Hematopoietic multipotent progenitor cell treated with erythropoietin and hydrocortisone succinate and interleukin-3 and kit ligand, for 17 days (in vitro differentiated cells): ENCODE data around the gene MAP3K7CL.

Source experiments
- DNase-seq: peaks from one replicate; pipeline ENCODE4 v3.0.0-alpha.2; 2015; ENCODE audit warnings: low spot score

The MAP3K7CL gene

GRCh38 chr21:29130270-29130969, at the start of gene MAP3K7CL:
MAP3K7CL (plus strand) TSS chr21:29130644; CDS start chr21:29133345, 2,701 bp downstream.
- DNase-seq, result no peak

DNA sequence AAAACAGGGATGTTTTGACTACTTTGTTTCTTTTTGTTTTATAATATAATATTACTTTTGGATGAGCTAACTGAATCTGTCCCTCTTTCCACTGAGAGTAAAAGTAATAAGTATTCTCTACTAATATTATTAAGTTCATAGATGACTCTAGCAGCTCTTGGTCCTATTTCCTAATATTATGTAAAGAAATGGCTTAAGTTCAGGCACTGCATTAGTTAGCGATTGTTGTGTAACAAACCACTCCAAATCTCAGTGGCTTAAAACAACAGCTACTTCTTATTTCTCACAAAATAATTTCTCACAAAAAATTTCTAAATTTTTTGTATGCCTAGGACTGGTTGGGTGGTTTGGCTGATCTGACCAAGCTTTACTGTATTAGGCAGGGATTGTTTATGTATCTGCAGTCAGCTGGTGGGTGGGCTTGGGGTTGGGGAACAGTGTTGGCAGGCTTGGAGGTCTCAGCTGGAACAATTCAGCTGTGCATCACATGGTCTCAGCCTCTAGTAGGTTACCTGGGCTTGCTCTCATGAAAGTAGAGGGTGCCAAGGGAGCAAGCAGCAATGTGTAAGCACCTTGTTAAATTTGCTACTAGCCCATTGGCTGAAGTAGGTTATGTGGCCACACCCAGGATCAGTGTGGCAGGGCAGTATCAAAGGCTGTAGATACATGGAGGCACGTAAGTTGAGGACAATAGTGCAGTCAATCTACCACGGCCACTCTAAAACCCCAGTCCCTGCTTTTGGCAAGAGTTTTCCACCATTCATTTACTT, 48.2 kb upstream of the MAP3K7CL start:
- no peak for DNase-seq

- DNase-seq, result no peak
Measured at GRCh38 chr21:29083306-29083705, 47.1 kb upstream of the MAP3K7CL start.

DNA sequence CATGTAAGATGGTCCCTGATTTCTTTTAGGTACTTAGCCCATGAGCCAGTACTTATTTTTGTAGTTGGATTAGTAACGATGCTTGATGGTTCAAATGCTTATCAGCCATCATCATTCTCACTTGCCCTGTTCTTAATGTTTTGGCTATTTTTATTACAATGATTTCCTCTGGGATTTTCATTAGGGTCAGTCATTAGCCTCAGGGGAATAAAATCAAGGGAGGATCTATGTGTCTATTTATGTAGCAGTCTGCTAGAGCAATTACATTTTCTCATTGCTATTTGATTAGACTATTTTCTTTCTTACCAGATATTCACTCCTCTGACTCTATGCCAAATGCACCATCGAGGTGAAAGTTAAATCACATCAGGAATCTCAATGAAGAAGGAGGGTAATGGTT, 46.1 kb upstream of the MAP3K7CL start:
- no peak for DNase-seq

DNA sequence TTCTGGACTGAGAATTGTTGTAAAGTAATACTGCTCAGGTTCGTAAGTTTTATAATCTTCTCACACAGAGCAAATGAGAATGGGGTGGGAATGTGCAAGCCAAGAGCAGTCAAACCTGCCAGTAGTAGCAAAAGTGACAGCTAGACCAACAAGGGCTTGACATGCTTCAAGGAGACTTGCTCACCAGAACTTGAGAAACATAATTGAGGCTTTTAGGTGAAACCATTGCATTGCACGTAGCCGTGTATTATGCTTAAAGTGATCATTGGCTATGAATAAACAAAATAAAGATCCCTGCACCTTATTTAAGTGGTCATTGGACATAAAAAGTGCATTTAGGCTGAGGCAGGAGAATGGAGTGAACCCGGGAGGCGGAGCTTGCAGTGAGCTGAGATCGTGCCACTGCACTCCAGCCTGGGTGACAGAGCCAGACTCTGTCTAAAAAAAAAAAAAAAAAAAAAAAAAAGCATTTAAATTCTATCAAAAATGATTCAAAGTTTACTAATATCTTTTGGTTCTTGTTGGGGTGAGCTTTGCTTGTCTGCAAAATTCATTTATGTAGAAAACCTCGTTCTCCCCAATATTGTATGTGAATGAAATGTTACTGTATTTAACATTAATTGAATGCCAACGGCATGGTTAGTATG, 45.2 kb upstream of the MAP3K7CL start:
- no peak for DNase-seq

DNA sequence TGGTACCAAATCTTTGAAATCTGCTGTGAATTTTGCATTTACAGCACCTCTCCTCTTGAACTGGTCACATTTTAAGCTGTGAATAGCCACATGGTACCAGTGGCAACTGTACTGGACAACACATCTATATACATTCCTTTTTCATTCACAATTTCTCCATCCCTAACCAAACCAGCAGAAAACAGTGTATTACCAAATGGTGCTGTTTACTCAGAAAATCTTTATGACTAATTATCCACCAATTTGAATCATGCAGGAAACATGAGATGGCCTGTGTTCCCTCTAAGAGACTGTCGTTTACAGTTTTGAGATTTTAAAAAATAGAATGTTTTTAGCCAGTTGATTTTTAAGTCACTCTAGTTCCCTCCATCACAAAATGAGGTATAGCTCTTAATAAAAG, 39.4 kb upstream of the MAP3K7CL start:
- no peak for DNase-seq

GRCh38 chr21:29092102-29092959, 38.1 kb upstream of the MAP3K7CL start:
- no peak for DNase-seq

GRCh38 chr21:29096218-29097015, 34.0 kb upstream of the MAP3K7CL start:
- no peak for DNase-seq

- no peak for DNase-seq
Measured at GRCh38 chr21:29098156-29098555, 32.3 kb upstream of the MAP3K7CL start.

DNA sequence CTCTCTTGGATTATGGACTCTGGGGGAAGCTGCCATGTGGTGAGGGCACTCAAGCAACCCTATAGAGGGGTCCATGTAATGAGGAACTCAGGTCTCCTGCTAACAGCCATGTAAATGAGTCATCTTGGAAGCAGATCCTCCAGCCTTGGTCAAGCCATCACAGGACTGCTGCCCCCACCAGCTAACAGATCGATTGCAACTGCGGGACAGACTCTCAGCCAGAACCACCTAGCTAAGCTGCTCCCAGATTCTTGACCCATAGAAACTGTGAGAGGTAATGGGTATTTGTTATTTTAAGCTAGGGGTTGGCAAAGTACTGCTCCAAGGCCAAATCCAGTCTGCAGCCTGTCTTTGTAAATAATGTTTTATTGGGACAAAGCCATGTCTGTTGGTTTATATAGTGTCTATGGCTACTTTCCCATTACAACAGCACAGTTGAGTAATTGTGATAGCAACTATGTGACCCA, 27.6 kb upstream of the MAP3K7CL start:
- no peak for DNase-seq

GRCh38 chr21:29104239-29104708, 26.2 kb upstream of the MAP3K7CL start:
- DNase-seq, result no peak

- DNase-seq, result no peak
Measured at GRCh38 chr21:29105218-29105617, 25.2 kb upstream of the MAP3K7CL start.

DNA sequence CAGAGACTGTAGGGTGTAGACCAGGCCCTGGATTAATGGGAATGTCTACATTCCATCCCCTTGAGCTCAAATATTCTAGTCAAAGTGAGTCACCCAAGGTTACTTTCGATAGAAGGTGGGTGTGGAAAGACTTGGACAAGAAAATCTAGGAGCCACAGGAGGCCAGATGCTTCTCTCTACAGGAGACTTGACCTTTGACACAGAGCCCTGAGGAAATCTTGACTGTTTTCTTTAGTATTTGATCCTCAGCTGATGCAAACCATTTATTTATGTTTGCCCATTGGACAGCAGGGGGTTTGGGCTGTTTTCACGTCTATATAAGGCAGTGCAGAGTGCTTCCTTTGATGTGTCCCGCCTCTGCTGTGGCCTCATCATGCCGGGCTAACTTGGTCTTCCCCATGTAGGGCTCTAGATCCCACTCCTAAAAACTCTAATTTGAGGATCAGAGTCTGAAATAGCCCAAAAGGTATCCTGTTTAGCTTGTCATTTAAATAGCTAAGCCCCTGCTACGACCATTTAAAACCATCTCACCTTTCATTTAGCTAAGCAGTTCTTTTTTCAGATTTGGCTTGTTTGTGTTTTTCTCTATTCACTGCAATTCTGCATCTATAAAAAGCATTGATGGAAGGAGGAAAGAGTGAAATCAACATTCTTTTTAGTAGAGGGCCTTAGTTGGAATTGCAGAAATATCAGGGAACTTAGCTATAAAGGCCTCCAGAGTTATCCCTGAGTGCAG, 15.5 kb upstream of the MAP3K7CL start:
- DNase-seq, result no peak

- DNase-seq, result no peak
Measured at GRCh38 chr21:29115899-29116298, 14.5 kb upstream of the MAP3K7CL start.

DNA sequence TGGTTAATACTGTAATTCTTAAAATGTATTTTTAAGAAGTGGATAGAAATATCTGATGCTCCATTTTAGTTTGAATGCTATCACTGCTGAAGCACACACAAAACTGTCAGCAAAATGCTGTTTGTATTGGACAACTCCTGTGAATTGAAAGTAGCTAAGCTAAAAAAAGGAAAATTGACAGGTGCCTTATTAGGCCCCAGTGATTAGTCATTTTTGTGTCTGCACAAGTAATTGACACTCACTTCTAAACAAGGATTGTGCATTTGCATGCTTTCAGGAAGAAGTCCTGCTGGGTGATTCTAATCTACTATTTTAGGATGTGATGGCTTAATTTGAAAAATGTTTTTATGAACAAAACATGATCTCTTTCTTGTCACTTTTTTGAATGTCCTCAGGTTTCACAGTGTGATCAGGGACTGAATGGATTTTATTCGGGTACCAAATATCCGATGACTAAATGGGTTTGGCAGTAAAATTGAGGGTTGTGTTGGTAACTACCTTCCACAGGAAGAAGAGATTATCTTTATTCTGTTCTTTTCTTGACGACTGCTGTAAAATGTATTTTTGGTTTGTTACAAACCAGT, 13.0 kb upstream of the MAP3K7CL start:
- DNase-seq, result no peak

DNA sequence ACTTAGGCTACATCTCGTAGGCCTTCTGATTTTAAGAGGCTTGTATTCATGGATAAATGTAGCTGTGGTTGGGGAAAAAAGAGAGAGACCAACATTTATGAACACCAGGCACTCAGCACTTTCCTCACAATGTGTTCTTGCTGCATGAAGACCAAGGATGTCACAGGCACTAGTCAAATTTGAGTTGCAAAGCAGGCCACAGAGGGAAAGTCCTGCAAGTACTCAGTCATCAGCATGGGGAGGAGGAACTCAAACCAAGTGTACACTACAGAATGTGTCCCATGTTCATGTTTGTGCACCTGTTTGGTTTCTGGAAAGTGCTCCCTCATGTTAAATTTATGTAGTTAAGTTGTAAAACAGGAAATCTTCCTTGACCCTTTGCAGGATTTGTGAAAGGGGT, 8.7 kb upstream of the MAP3K7CL start:
- no peak for DNase-seq

GRCh38 chr21:29124645-29125044, 5.8 kb upstream of the MAP3K7CL start:
- no peak for DNase-seq

DNA sequence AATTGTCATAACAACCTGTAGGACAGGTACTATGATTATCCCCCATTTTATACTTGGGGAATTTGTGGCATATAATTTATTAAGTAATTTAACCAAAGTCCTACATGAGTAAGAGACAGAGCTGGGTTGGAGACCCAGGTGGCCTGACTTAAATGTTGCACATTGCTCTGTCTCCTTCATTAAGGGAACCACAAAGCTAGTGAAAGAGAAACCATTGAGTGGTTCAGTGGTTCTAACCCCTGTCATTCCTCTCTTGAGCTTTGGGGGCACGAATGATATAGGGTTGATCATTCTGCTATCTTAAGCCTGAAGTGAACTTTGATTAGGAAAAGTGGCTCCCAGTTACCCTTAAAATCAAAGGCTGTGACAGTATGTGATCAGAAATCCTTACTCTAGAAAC, 5.3 kb upstream of the MAP3K7CL start:
- no peak for DNase-seq

GRCh38 chr21:29125979-29126378, 4.5 kb upstream of the MAP3K7CL start:
- DNase-seq, result no peak

DNA sequence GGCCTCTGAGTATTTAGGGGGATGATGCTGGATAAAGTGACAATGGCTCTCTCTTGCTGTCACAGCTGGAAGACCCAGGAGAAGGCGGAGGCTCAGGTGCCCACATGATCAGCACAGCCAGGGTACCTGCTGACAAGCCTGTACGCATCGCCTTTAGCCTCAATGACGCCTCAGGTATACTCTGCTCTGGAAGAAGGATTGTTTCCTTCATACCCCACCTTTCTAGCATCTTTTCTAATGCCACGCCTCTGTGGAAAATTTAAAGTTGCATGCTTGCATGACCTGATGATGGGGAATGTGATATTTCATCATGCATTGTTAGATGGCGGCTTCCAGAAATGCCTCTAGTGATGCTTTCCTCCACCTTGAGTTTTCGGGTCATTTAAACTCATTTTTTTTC, 2.8 kb downstream of the MAP3K7CL start:
- DNase-seq, result no peak
